HCT116 (cell line): ENCODE data around the gene PISD.

Source experiments
- ATF3 ChIP-seq: IDR thresholded peaks from 2 replicates; pipeline ENCODE4 v1.6.1; 2012
- CBX3 ChIP-seq: IDR thresholded peaks from 2 replicates; pipeline ENCODE4 v1.6.1; 2012; ENCODE audit warnings: low read depth
- CTCF ChIP-seq, 3 experiments: fragments of 200-600 bp in 1 of 3; sonication (generic) in 1 of 3; IDR thresholded peaks in 2 of 3; conservative IDR thresholded peaks in 1 of 3; 2 replicates each; pipeline ENCODE4 v1.5.1; 2012 to 2017; ENCODE audit warnings: low read depth in 2 of 3, low read length in 2 of 3, antibody characterized with exemption in 1 of 3, borderline replicate concordance in 1 of 3, control low read depth in 1 of 3, mild to moderate bottlenecking in 1 of 3, mixed read lengths in 1 of 3, mixed run types in 1 of 3, moderate library complexity in 1 of 3; ENCODE audit not compliant: insufficient read depth in 1 of 3
- EZH2 ChIP-seq: fragments of 200-600 bp; sonication (generic); IDR thresholded peaks from 2 replicates; pipeline ENCODE4 v1.6.1; 2017; ENCODE audit warnings: antibody characterized with exemption, mixed run types
- EZH2phosphoT487 ChIP-seq: fragments of 200-600 bp; IDR thresholded peaks from 2 replicates; pipeline ENCODE4 v1.6.1; 2018; ENCODE audit warnings: antibody characterized with exemption, borderline replicate concordance
- FOSL1 ChIP-seq: IDR thresholded peaks from 2 replicates; pipeline ENCODE4 v1.6.1; 2012; ENCODE audit warnings: low read depth
- POLR2A ChIP-seq: IDR thresholded peaks from 2 replicates; pipeline ENCODE4 v1.7.0; 2011; ENCODE audit warnings: borderline replicate concordance; ENCODE audit not compliant: insufficient read depth, insufficient read length; ENCODE audit errors: extremely low read depth
- RAD21 ChIP-seq: IDR thresholded peaks from 2 replicates; pipeline ENCODE4 v1.6.1; 2012; ENCODE audit warnings: low read depth, mild to moderate bottlenecking
- SRF ChIP-seq: IDR thresholded peaks from 2 replicates; pipeline ENCODE4 v1.6.1; 2012; ENCODE audit warnings: low read depth
- TCF7L2 ChIP-seq: IDR thresholded peaks from 2 replicates; pipeline ENCODE4 v1.7.0; 2011; ENCODE audit warnings: borderline replicate concordance, inconsistent platforms; ENCODE audit not compliant: insufficient read depth, insufficient read length; ENCODE audit errors: extremely low read depth
- YY1 ChIP-seq: IDR thresholded peaks from 2 replicates; pipeline ENCODE4 v1.6.1; 2011; ENCODE audit warnings: low read length, low read depth, moderate library complexity, mild to moderate bottlenecking; ENCODE audit not compliant: insufficient replicate concordance; ENCODE audit errors: extremely low read depth
- ZBTB33 ChIP-seq: IDR thresholded peaks from 2 replicates; pipeline ENCODE4 v1.6.1; 2011; ENCODE audit warnings: mild to moderate bottlenecking, low read length, moderate library complexity; ENCODE audit not compliant: insufficient replicate concordance; ENCODE audit errors: extremely low read depth
- ZNF274 ChIP-seq: fragments of 200-500 bp; sonication (Bioruptor generic); IDR thresholded peaks from 2 replicates; pipeline ENCODE4 v1.6.1; 2014; ENCODE audit warnings: mild to moderate bottlenecking, low read depth, low read length, inconsistent platforms

GRCh38 chr22:31618057-31618456 is 44.0 kb downstream of the PISD start:
- TF ChIP-seq ZNF274 (no peak), CTCF (IDR thresholded peaks at IDR 0.05 in 2 of 3, conservative IDR thresholded peaks at IDR 0.05 in 1 of 3; ENCODE audit: borderline replicate concordance in 1 of 3, insufficient read depth in 1 of 3, low read depth in 2 of 3, low read length in 2 of 3) (no peak), ZBTB33 (no peak), EZH2phosphoT487 (no peak), ATF3 (no peak), POLR2A (no peak), FOSL1 (no peak), EZH2 (no peak), CBX3 (no peak), YY1 (no peak), TCF7L2 (no peak), SRF (no peak), RAD21 (no peak)
